K562 (cell line): Measurements from ENCODE around the gene PROM2. TPM values are rescaled to one million over a fixed set of nuclear protein-coding genes. Genes with fewer than 3 reads are reported as not detected.

Experiments used
- ATAC-seq: fragments of 200-7000 bp; cut with Tn5 transposase; 3 replicates; pipeline ENCODE4 v1.9.1; 2020; ENCODE audit warnings: moderate library complexity
- BruUV-seq: library from RNA; stranded (reverse); fragments of 400-500 nt; replicated peaks from 2 replicates; lab custom pipeline; 2021; lab: Mats Ljungman, UMichigan
- CTCF ChIA-PET: fragments of 300-600 bp; formaldehyde crosslinking; extraction: SDS; loops from one replicate; lab custom pipeline; 2021; ENCODE audit warnings: low intra/inter-chr PET ratio; lab: Yijun Ruan, JAX
- POLR2A ChIA-PET: fragments of 300-600, 350-650 bp; sonication (Branson Sonifier 250); formaldehyde crosslinking; extraction: SDS; loops from one replicate; lab custom pipeline; 2021; ENCODE audit warnings: antibody characterized with exemption, inconsistent platforms; lab: Yijun Ruan, JAX
- DNase-seq, 4 experiments: peaks; one replicate each; pipeline versions ENCODE4 v3.0.0 to v3.0.0-alpha.2; 2011 to 2018; ENCODE audit warnings: low spot score in 3 of 4, mixed read lengths in 3 of 4; ENCODE audit errors: extremely low read depth in 1 of 4
- FAIRE-seq: peaks from 2 replicates; lab custom pipeline; 2011; peaks lifted over from hg19 to GRCh38; lab: Jason Lieb, UNC
- H2AFZ ChIP-seq: 2 replicates; pipeline ENCODE4 v1.6.0; 2011; ENCODE audit warnings: low read depth, low read length, control low read depth, inconsistent platforms
- H3K27ac ChIP-seq: fragments of 200-600 bp; 3 replicates; pipeline ENCODE4 v1.8.0; 2011; ENCODE audit warnings: low read depth, mild to moderate bottlenecking, control low read depth, inconsistent platforms, low read length, moderate library complexity, mixed read lengths; ENCODE audit errors: extremely low read depth
- H3K27me3 ChIP-seq, 2 experiments: fragments of 300-600 bp in 1 of 2; 2 replicates in 1 of 2; 3 replicates in 1 of 2; pipeline versions ENCODE4 v1.6.0 to v1.8.0; 2011; ENCODE audit warnings: inconsistent platforms in 2 of 2, low read length in 2 of 2, mild to moderate bottlenecking in 1 of 2, mixed read lengths in 1 of 2, moderate library complexity in 1 of 2; ENCODE audit not compliant: control insufficient read depth in 2 of 2, insufficient read depth in 2 of 2
- H3K36me3 ChIP-seq: fragments of 300-600 bp; 3 replicates; pipeline ENCODE4 v1.8.0; 2011; ENCODE audit warnings: mild to moderate bottlenecking, low read length, inconsistent platforms; ENCODE audit not compliant: control insufficient read depth, insufficient read depth
- H3K4me1 ChIP-seq, 2 experiments: fragments of 200-600 bp in 1 of 2; replicated peaks in 1 of 2; 2 replicates in 1 of 2; 3 replicates in 1 of 2; pipeline versions ENCODE4 v1.5.1 to v1.8.0; 2011; ENCODE audit warnings: inconsistent platforms in 2 of 2, low read length in 2 of 2, mild to moderate bottlenecking in 1 of 2, mixed read lengths in 1 of 2, moderate library complexity in 1 of 2; ENCODE audit not compliant: control insufficient read depth in 2 of 2, insufficient read depth in 2 of 2
- H3K4me2 ChIP-seq: 2 replicates; pipeline ENCODE4 v1.6.1; 2011; ENCODE audit warnings: low read length, control low read depth, inconsistent platforms, mixed read lengths; ENCODE audit not compliant: insufficient read depth
- H3K4me3 ChIP-seq: fragments of 200-600 bp; sonication (generic), shearing (Covaris generic); 2 replicates; pipeline ENCODE4 v1.5.1; 2016; ENCODE audit warnings: control low read depth, inconsistent platforms
- H3K79me2 ChIP-seq: fragments of 200-600 bp; 3 replicates; pipeline ENCODE4 v1.8.0; 2011; ENCODE audit warnings: low read length, inconsistent platforms; ENCODE audit not compliant: control insufficient read depth, insufficient read depth
- H3K9ac ChIP-seq, 2 experiments: 2 replicates each; pipeline versions ENCODE4 v1.6.0 to v1.6.1; 2011; ENCODE audit warnings: low read depth in 2 of 2, low read length in 2 of 2, control low read depth in 1 of 2, inconsistent platforms in 1 of 2, mild to moderate bottlenecking in 1 of 2, mixed read lengths in 1 of 2; ENCODE audit not compliant: insufficient read depth in 1 of 2
- H3K9me1 ChIP-seq: one replicate; pipeline ENCODE4 v1.6.0; 2011; ENCODE audit warnings: inconsistent platforms, mild to moderate bottlenecking, low read length, moderate library complexity; ENCODE audit not compliant: control insufficient read depth, insufficient read depth
- H3K9me3 ChIP-seq: replicated peaks from 2 replicates; pipeline ENCODE4 v1.5.1; 2011; ENCODE audit warnings: low read depth, low read length, inconsistent platforms; ENCODE audit not compliant: control insufficient read depth, insufficient read depth
- H4K20me1 ChIP-seq: replicated peaks from 2 replicates; pipeline ENCODE4 v1.6.1; 2011; ENCODE audit warnings: low read length, inconsistent platforms, mixed read lengths; ENCODE audit not compliant: control insufficient read depth, insufficient read depth
- EGR1 ChIP-seq: fragments of 450-650 bp; conservative IDR thresholded peaks from 2 replicates; pipeline ENCODE4 v1.6.1; 2017; ENCODE audit warnings: mild to moderate bottlenecking
- RBM14 ChIP-seq: fragments of 200-400 bp; formaldehyde crosslinking; IDR thresholded peaks from 2 replicates; pipeline ENCODE4 v1.6.1; 2018; ENCODE audit warnings: low read depth, mild to moderate bottlenecking, low read length, moderate library complexity, borderline replicate concordance; ENCODE audit not compliant: insufficient read depth
- SAFB ChIP-seq: fragments of 200-400 bp; formaldehyde crosslinking; IDR thresholded peaks from 2 replicates; pipeline ENCODE4 v1.6.1; 2017; ENCODE audit warnings: low read depth, low read length, borderline replicate concordance
- SPI1 ChIP-seq: IDR thresholded peaks from 2 replicates; pipeline ENCODE4 v1.6.1; 2011; ENCODE audit warnings: low read depth, low read length, control low read depth, borderline replicate concordance
- ZNF143 ChIP-seq: sonication (generic); formaldehyde crosslinking; IDR thresholded peaks from 2 replicates; pipeline ENCODE4 v1.9.0; 2022; ENCODE audit warnings: mild to moderate bottlenecking, missing genetic modification reagents
- ZNF431 ChIP-seq: sonication (generic); formaldehyde crosslinking; IDR thresholded peaks from 2 replicates; pipeline ENCODE4 v1.8.0; 2022; ENCODE audit warnings: mild to moderate bottlenecking, missing genetic modification reagents
- WGBS: fragments of 100-300 bp; shearing (Covaris generic); methylation state at CpG from one replicate; pipeline ENCODE4 v1.1.6; 2016; ENCODE audit warnings: low coverage, mixed read lengths; ENCODE audit not compliant: insufficient coverage; ENCODE audit errors: missing lambda C conversion rate; 5-methylcytosine and 5-hydroxymethylcytosine counted together
- in situ Hi-C: fragments of 300-500 bp; cut with MboI; formaldehyde crosslinking; loops from 4 replicates; pipeline ENCODE4 v1.15.0; 2018; ENCODE audit warnings: inconsistent platforms, mixed read lengths
- intact Hi-C: fragments of 100-400 bp; cut with micrococcal nuclease; formaldehyde crosslinking; loops from 2 replicates; pipeline ENCODE4 v1.14.2; 2022
- polyA plus RNA-seq, 8 experiments: library from polyadenylated mRNA; depleted of rRNA in 4 of 8; stranded (reverse) in 5 of 8; unstranded in 3 of 8; fragments of >200 nt; fragmentation: Nextera tagmentation in 2 of 8; fragmentation: Illumina TruSeq in 1 of 8; extraction: Ambion mirVana in 2 of 8; extraction: Trizol in 1 of 8; gene quantifications; 2 replicates each; pipeline versions ENCODE4 v1.2.1 to v1.2.3, GENCODE V29; 2011 to 2014; ENCODE audit warnings: inconsistent platforms in 1 of 8, missing spikeins in 1 of 8
- total RNA-seq, 7 experiments: library from RNA; depleted of rRNA in 6 of 7; stranded (reverse); fragments of >200 nt in 6 of 7; fragmentation: Illumina TruSeq in 2 of 7; extraction: Trizol in 2 of 7; gene quantifications; 2 replicates each; pipeline versions ENCODE4 v1.2.1 to v1.2.3, GENCODE V29; 2011 to 2021; ENCODE audit warnings: low replicate concordance in 1 of 7
- TF ChIP-seq, protein P1 (sequence below): sonication (generic); formaldehyde crosslinking; IDR thresholded peaks from 2 replicates; pipeline ENCODE4 v1.8.1; 2023; ENCODE audit warnings: missing genetic modification reagents, mild to moderate bottlenecking, borderline replicate concordance

Gene PROM2
- total and polyA plus RNA-seq, 9 of the 15 experiments (the other 6 are each of a cell fraction or from before 2014, with no cell fraction given) = not detected

DNA sequence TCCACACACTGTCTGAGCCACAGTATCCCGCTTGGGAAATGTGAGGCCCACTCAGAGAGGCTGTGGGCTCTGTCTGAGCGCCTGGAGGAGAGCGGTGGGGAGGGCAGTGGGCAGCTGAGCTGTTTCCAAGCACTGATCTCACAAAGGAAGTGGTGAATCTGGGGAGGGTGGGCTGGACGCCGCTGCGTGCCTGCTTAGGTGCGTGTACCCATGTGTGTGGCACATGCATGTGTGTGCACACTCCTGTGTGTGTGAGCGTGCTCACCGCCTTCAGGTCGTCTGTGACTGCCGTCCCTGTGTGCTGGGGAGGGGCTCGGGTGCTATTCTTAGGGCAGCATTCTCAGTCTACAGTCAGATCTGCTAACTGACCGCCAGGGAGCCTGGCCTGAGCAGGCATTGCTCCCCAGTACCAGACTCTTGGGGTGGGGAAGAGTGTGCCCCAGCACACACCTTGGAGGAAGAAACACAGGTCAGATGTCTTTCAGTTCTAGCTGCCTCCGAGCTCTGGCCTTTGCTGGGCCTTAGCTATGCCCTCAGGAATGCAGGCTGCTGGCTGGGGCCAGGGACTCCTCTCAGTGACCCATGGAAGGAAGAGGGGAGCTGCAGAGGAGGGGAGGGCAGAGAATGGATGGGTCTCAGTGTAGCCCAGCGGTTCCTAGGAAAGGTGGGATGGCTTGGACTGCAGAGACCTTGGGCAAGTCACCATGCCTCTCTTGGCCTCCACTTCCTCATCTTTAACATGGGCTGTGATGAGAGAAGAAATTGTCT lies 54.3 kb downstream of the PROM2 start:
- POLR2A ChIA-PET = interaction anchor here (0.6 kb wide), 1 partner anchor 194 kb away, joined by 3 read pairs; no protein-coding TSS in a partner anchor
- Histone ChIP-seq H3K79me2 (no peaks in the 10 kb centered on the region), H3K36me3 (no peaks in the 10 kb centered on the region), H3K9me1 (peaks cover 2% of the 10 kb centered on the region), H3K4me1 (peaks cover 0 to 8% of the 10 kb centered on the region in 2 experiments; a peak in 1 of 5 replicates), H3K9ac (no peak overlapping the region), H3K4me2 (no peak overlapping the region), H3K27me3 (peaks cover 0 to 58% of the 10 kb centered on the region in 2 experiments; a peak in 4 of 5 replicates), H4K20me1 (0 out of 2 replicates have a peak, but pooled peaks cover 4% of the 10 kb centered on the region), H3K4me3 (no peak overlapping the region), H3K9me3 (no peaks in the 10 kb centered on the region; the same call in 1 of the 2 replicates), H2AFZ (no peak overlapping the region), H3K27ac (no peak overlapping the region)
- CTCF ChIA-PET = no interaction called here
- DNase-seq (no peak), ATAC-seq (no peak), FAIRE-seq (no peak)
- WGBS = 4% methylated on average over 15 of the region's 15 CpGs
- TF ChIP-seq RBM14 = no peak
- TF ChIP-seq SAFB = no peak
- TF ChIP-seq SPI1 = peak; percentile 10; the same call in 1 of the 2 replicates
- no peak for TF ChIP-seq ZNF431
- TF ChIP-seq, protein P1, sequence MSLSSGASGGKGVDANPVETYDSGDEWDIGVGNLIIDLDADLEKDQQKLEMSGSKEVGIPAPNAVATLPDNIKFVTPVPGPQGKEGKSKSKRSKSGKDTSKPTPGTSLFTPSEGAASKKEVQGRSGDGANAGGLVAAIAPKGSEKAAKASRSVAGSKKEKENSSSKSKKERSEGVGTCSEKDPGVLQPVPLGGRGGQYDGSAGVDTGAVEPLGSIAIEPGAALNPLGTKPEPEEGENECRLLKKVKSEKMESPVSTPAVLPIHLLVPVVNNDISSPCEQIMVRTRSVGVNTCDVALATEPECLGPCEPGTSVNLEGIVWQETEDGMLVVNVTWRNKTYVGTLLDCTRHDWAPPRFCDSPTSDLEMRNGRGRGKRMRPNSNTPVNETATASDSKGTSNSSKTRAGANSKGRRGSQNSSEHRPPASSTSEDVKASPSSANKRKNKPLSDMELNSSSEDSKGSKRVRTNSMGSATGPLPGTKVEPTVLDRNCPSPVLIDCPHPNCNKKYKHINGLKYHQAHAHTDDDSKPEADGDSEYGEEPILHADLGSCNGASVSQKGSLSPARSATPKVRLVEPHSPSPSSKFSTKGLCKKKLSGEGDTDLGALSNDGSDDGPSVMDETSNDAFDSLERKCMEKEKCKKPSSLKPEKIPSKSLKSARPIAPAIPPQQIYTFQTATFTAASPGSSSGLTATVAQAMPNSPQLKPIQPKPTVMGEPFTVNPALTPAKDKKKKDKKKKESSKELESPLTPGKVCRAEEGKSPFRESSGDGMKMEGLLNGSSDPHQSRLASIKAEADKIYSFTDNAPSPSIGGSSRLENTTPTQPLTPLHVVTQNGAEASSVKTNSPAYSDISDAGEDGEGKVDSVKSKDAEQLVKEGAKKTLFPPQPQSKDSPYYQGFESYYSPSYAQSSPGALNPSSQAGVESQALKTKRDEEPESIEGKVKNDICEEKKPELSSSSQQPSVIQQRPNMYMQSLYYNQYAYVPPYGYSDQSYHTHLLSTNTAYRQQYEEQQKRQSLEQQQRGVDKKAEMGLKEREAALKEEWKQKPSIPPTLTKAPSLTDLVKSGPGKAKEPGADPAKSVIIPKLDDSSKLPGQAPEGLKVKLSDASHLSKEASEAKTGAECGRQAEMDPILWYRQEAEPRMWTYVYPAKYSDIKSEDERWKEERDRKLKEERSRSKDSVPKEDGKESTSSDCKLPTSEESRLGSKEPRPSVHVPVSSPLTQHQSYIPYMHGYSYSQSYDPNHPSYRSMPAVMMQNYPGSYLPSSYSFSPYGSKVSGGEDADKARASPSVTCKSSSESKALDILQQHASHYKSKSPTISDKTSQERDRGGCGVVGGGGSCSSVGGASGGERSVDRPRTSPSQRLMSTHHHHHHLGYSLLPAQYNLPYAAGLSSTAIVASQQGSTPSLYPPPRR (CRISPR knock-in tag) = no peak
- TF ChIP-seq EGR1 = no peak
- no peak for TF ChIP-seq ZNF143 (CRISPR knock-in tag)
- in situ Hi-C loops (no loop called here), intact Hi-C loops (no loop called here)
- BruUV-seq = no TSS peak
